Neural crest cell (in vitro differentiated cells): ENCODE results near the gene CEP131. TPM values are rescaled to one million over a fixed set of nuclear protein-coding genes. Genes with fewer than 3 reads are reported as not detected.

ENCODE experiments used
- DNase-seq: peaks from one replicate; pipeline ENCODE4 v3.0.0; 2021; ENCODE audit warnings: low read depth, mixed read lengths, low spot score
- H3K27ac Mint-ChIP-seq: one replicate; pipeline ENCODE4 v1.8.0; 2021; ENCODE audit warnings: mild to moderate bottlenecking, mixed read lengths; ENCODE audit not compliant: unreplicated experiment
- H3K27me3 Mint-ChIP-seq: 2 replicates; pipeline ENCODE4 v1.8.0; 2021; ENCODE audit warnings: low read depth, mild to moderate bottlenecking, mixed read lengths
- H3K36me3 Mint-ChIP-seq: 2 replicates; pipeline ENCODE4 v1.8.0; 2021; ENCODE audit warnings: low read depth, mild to moderate bottlenecking, mixed read lengths
- H3K4me1 Mint-ChIP-seq: 2 replicates; pipeline ENCODE4 v1.8.0; 2021; ENCODE audit warnings: mixed read lengths
- H3K4me3 Mint-ChIP-seq: one replicate; pipeline ENCODE4 v1.8.0; 2021; ENCODE audit warnings: mild to moderate bottlenecking, mixed read lengths
- H3K9me3 Mint-ChIP-seq: 2 replicates; pipeline ENCODE4 v1.8.0; 2021; ENCODE audit warnings: mixed read lengths
- total RNA-seq: library from RNA; stranded (reverse); gene quantifications from 2 replicates; pipeline ENCODE4 v1.2.1, GENCODE V29; 2021
- TF ChIP-seq, protein P1 (sequence below): fragments of 200-600 bp; sonication (generic); conservative IDR thresholded peaks from 2 replicates; pipeline ENCODE4 v1.5.0; 2021; ENCODE audit warnings: antibody characterized with exemption, mild to moderate bottlenecking

CEP131 gene
- total RNA-seq, 1 donor from 2014 or later = 42.5 TPM

DNA sequence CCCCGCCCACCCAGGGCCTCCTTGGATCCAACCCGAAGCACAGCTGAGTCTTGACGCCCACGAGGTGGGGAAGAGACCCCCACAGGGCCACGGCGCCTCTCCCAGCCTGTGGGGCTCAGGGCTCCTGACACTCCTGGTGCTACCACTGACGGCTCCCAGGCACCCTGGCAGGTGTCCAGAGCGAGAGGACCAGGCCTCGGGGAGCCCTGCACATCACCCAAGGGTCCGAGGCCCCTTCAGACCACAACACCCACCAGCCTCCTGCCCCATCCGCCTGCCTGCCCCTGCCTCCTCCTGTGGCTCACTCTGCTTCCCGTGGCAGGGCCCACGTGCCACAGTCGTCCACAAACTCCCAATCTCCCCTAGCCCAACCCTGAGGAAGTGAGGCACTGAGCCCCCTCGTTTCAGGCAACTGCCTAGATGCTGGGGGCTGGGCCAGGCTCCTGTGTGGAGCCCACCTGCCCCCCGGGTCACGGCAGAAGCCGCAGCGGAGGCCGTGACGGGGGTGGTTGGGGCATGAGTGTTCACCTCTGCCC, 28.5 kb downstream of the CEP131 start:
- H3K36me3 Mint-ChIP-seq = no peaks in the 10 kb centered on the region
- H3K4me1 Mint-ChIP-seq = no peaks in the 10 kb centered on the region
- no peak overlapping the region for H3K27ac Mint-ChIP-seq
- no peak for DNase-seq
- no peaks in the 10 kb centered on the region for H3K9me3 Mint-ChIP-seq
- no peaks in the 10 kb centered on the region for H3K27me3 Mint-ChIP-seq
- no peak overlapping the region for H3K4me3 Mint-ChIP-seq
- TF ChIP-seq, protein P1, sequence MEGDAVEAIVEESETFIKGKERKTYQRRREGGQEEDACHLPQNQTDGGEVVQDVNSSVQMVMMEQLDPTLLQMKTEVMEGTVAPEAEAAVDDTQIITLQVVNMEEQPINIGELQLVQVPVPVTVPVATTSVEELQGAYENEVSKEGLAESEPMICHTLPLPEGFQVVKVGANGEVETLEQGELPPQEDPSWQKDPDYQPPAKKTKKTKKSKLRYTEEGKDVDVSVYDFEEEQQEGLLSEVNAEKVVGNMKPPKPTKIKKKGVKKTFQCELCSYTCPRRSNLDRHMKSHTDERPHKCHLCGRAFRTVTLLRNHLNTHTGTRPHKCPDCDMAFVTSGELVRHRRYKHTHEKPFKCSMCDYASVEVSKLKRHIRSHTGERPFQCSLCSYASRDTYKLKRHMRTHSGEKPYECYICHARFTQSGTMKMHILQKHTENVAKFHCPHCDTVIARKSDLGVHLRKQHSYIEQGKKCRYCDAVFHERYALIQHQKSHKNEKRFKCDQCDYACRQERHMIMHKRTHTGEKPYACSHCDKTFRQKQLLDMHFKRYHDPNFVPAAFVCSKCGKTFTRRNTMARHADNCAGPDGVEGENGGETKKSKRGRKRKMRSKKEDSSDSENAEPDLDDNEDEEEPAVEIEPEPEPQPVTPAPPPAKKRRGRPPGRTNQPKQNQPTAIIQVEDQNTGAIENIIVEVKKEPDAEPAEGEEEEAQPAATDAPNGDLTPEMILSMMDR = no peak

DNA sequence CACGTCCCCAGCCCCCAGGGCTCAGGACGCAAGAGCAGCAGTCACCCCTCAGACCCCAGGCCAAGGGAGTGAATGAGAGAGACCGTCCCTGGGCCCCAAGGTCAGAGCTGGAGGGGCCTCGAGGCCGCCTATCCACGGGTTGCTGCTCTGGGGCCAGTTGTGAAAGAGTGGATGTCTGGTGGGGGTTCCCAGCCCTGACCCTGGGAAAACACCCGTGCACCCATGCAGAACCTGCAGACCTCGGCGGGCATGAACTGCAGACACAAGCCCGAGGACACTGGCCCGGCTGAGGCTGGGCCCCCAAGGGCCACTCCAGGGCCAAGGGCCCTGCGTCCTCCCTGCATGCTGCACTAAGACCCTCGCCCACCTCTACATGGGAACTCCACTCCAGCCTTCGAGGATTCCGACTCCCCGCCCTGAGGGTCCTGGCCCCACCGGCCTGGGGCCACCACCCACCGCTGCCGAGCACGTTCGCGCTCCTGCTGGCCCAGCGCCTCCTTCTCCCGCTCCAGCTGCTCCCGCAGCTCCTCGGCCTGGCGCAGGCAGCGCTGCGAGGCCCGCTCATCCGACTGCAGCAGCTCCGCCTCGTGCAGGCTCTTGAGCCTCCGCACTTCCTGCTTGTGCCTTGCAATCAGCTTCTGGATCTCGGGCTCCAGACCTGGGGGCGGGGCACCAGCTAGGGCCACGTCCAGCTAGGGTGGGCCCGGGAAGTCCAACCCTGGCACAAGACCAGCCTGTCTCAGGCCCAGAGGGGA, 29.1 kb downstream of the CEP131 start:
- TF ChIP-seq, protein P1 = no peak
- DNase-seq = no peak
- Mint-ChIP-seq H3K4me3 (no peak overlapping the region), H3K27me3 (no peaks in the 10 kb centered on the region), H3K27ac (no peak overlapping the region), H3K9me3 (no peaks in the 10 kb centered on the region), H3K36me3 (no peaks in the 10 kb centered on the region), H3K4me1 (no peaks in the 10 kb centered on the region)

DNA sequence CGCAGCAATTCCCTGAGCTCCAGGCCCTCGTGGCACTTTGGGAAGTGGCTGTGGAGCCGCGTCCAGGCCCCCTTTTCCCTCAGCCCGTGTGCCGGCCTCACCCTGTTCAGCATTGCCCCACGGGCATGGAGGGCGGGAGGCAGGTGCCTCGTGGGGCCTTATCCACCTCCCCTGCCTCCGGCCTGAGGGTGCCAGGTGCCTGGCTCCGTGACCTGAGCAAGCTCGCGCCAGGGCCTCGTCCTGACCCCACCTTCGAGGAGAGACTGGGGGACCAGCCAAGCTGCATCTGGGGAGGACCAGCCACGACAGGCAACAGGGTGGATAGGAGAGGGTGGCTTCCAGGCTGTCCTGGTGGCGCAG, 29.7 kb downstream of the CEP131 start:
- Mint-ChIP-seq H3K36me3 (no peaks in the 10 kb centered on the region), H3K9me3 (no peaks in the 10 kb centered on the region), H3K4me3 (no peak overlapping the region), H3K27me3 (no peaks in the 10 kb centered on the region), H3K27ac (no peak overlapping the region), H3K4me1 (no peaks in the 10 kb centered on the region)
- DNase-seq = no peak
- TF ChIP-seq, protein P1 = no peak

DNA sequence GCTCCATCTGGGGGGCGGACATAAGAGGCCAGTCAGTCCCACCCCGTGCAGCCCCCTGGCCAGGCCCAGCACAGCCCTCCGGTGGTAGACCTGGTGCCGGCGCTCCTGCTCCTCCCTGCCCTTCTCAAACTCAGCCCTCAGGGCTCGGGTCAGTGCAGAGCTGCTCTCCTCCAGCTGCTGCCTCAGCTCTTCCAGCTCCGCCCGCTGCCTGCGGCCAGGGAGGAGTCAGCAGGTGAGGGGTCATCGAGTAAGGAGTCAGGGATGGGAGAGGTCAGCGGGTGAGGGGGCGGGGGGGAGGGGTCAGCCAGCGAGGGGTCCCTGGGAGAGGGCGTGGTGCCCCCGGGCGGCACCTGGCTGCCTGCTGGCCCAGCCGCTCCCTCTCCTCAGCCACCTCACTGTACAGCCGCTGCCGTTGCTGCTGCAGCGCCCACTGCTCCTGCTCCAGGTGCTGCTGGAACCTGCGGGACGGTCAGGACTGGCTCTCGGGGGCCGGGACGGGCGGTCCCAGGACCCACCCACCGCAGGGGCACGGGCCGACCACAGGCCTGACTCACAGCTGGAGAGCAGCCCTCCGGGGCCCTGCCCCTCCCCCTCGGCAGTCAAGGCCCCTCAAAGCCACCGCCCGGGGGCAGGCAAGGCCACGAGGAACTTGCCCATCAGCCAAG, 30.2 kb downstream of the CEP131 start:
- H3K4me1 Mint-ChIP-seq = no peaks in the 10 kb centered on the region
- H3K9me3 Mint-ChIP-seq = no peaks in the 10 kb centered on the region
- H3K36me3 Mint-ChIP-seq = no peaks in the 10 kb centered on the region
- no peak overlapping the region for H3K27ac Mint-ChIP-seq
- TF ChIP-seq, protein P1 = no peak
- H3K27me3 Mint-ChIP-seq = no peaks in the 10 kb centered on the region
- no peak for DNase-seq
- no peak overlapping the region for H3K4me3 Mint-ChIP-seq

DNA sequence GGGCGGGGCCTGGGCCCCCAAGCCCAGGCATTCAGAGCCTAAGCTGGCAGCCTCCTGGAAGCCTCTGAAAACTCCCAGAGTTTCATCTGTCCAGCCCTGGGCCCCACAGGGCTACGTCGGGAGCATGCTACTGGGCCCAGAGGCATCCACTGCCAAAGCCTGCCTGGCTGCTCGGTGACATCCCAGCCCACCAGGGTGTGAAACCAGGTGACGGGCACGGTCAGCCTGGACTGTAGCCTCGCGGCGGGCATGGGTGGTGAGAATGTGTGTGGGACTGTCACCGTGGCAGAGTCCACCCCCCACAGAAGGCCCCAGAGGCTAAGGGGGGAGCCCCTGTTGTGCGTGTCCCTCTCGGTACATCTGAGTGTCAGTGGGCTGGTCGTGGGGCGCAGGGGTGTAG, 31.1 kb downstream of the CEP131 start:
- TF ChIP-seq, protein P1 = no peak
- Mint-ChIP-seq H3K4me1 (no peaks in the 10 kb centered on the region), H3K27me3 (no peaks in the 10 kb centered on the region), H3K4me3 (no peak overlapping the region), H3K9me3 (no peaks in the 10 kb centered on the region), H3K36me3 (no peaks in the 10 kb centered on the region), H3K27ac (no peak overlapping the region)
- no peak for DNase-seq
